Adipocyte (in vitro differentiated cells): ENCODE results near the gene SCGB3A1.
A peak's percentile ranks its signal among the peaks of the same experiment; 100 is the strongest.

Source experiments
- DNase-seq: peaks from one replicate; pipeline ENCODE4 v3.0.0-alpha.2; 2015; ENCODE audit warnings: low read depth
- H3K27me3 ChIP-seq: replicated peaks from 2 replicates; pipeline ENCODE4 v1.7.0; 2013; ENCODE audit warnings: mild to moderate bottlenecking, low read length, moderate library complexity; ENCODE audit not compliant: control insufficient read depth, insufficient read depth
- H3K36me3 ChIP-seq: 2 replicates; pipeline ENCODE4 v1.7.0; 2013; ENCODE audit warnings: low read length, mild to moderate bottlenecking, moderate library complexity; ENCODE audit not compliant: control insufficient read depth, insufficient read depth, severe bottlenecking
- H3K4me1 ChIP-seq: 2 replicates; pipeline ENCODE4 v1.7.0; 2013; ENCODE audit warnings: mild to moderate bottlenecking, low read length, moderate library complexity; ENCODE audit not compliant: control insufficient read depth, insufficient read depth
- H3K4me3 ChIP-seq: 2 replicates; pipeline ENCODE4 v1.7.0; 2013; ENCODE audit warnings: mild to moderate bottlenecking, low read length, moderate library complexity
- H3K9ac ChIP-seq: 2 replicates; pipeline ENCODE4 v1.7.0; 2013; ENCODE audit warnings: mild to moderate bottlenecking, low read length, moderate library complexity
- H3K9me3 ChIP-seq: 2 replicates; pipeline ENCODE4 v1.7.0; 2013; ENCODE audit warnings: mild to moderate bottlenecking, low read length, moderate library complexity; ENCODE audit not compliant: control insufficient read depth

Gene SCGB3A1

DNA sequence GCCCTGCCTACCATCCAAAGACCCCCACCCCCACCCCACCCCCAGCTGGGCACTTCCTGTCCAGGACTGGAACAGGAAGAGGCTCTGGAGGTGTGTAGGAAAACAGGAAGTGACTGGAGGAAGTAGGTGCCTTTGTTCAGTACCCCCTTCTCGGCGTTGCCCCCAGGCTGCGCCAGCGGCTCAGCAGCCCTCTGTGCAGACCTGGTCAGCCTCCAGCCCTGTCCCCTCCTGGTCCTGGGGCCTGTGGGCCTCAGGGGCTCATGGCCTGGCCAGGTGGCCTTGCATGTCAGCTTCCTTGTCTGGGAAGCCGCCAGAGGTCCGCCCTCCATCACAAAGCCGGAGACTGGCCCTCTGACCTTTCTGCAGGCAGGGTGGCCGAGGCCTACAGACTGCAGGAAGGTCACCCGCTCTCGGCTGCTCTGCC, 32.1 kb upstream of the SCGB3A1 start:
- no peak for DNase-seq
- no peak overlapping the region for H3K4me3 ChIP-seq
- no peaks in the 10 kb centered on the region for H3K9me3 ChIP-seq
- no peak overlapping the region for H3K9ac ChIP-seq
- no peaks in the 10 kb centered on the region for H3K36me3 ChIP-seq
- no peaks in the 10 kb centered on the region for H3K4me1 ChIP-seq
- peaks cover 16% of the 10 kb centered on the region for H3K27me3 ChIP-seq

DNA sequence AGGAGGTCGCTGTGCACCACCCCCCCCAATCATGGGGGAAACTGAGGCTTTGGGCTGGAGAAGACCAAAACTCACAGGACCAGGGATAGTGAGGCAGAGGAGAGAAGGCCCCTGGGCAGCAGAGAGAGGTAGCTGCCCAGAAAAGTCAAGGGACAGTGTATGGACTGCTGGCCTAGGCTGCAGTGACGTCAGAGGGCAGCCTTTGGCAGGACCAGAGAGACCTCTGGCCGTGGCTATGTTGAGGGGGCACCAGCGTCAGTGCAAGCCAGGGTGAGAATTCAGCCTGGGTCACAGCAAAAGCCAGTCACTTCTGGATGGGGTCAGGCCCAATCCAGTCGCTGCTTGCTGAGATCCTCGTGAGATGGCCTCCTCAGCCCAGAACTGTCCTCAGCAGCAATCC, 31.6 kb upstream of the SCGB3A1 start:
- H3K4me3 ChIP-seq: no peak overlapping the region
- H3K9me3 ChIP-seq: no peaks in the 10 kb centered on the region
- H3K27me3 ChIP-seq: peaks cover 16% of the 10 kb centered on the region
- DNase-seq: no peak
- no peaks in the 10 kb centered on the region for H3K36me3 ChIP-seq
- H3K9ac ChIP-seq: no peak overlapping the region
- no peaks in the 10 kb centered on the region for H3K4me1 ChIP-seq

DNA sequence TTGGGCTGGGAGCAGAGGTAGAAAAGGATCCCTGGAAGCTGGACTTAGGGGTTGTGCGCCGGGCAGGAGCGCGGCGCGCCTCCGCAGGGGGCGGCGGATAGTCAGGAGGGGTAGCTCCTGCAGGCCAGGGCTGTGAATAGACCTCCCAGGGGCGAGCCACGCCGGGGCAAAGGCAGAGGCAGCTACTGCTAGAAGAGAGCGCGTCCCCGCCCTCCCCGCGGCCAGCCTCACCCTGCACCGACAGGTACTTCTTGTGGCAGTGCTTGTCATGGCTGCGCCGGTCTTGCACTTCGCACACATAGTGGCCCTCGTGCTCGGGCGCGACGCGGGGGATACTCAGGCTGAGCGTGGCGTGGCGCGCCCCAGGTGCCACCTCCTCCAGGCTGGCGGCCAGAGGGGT, 30.0 kb upstream of the SCGB3A1 start:
- Histone ChIP-seq H3K9ac (no peak overlapping the region), H3K27me3 (peaks cover 21% of the 10 kb centered on the region), H3K36me3 (no peaks in the 10 kb centered on the region), H3K4me1 (no peaks in the 10 kb centered on the region), H3K4me3 (no peak overlapping the region), H3K9me3 (no peaks in the 10 kb centered on the region)
- DNase-seq: no peak

GRCh38 chr5:180620014-180620413, 28.7 kb upstream of the SCGB3A1 start:
- Histone ChIP-seq H3K4me1 (no peaks in the 10 kb centered on the region), H3K36me3 (no peaks in the 10 kb centered on the region), H3K4me3 (no peak overlapping the region), H3K9me3 (no peaks in the 10 kb centered on the region), H3K27me3 (peaks cover 16% of the 10 kb centered on the region), H3K9ac (no peak overlapping the region)
- no peak for DNase-seq

- no peak for DNase-seq
- no peak overlapping the region for H3K9ac ChIP-seq
- no peaks in the 10 kb centered on the region for H3K36me3 ChIP-seq
- peaks cover 16% of the 10 kb centered on the region for H3K27me3 ChIP-seq
- no peak overlapping the region for H3K4me3 ChIP-seq
- H3K4me1 ChIP-seq: no peaks in the 10 kb centered on the region
- no peaks in the 10 kb centered on the region for H3K9me3 ChIP-seq
Observed at GRCh38 chr5:180619563-180619915, 28.2 kb upstream of the SCGB3A1 start.

- H3K9ac ChIP-seq: no peak overlapping the region
- no peak overlapping the region for H3K4me3 ChIP-seq
- H3K36me3 ChIP-seq: no peaks in the 10 kb centered on the region
- H3K27me3 ChIP-seq: peaks cover 16% of the 10 kb centered on the region
- peak; percentile 69 for DNase-seq
- H3K9me3 ChIP-seq: no peaks in the 10 kb centered on the region
- no peaks in the 10 kb centered on the region for H3K4me1 ChIP-seq
Observed at GRCh38 chr5:180618829-180619562, 27.7 kb upstream of the SCGB3A1 start.

DNA sequence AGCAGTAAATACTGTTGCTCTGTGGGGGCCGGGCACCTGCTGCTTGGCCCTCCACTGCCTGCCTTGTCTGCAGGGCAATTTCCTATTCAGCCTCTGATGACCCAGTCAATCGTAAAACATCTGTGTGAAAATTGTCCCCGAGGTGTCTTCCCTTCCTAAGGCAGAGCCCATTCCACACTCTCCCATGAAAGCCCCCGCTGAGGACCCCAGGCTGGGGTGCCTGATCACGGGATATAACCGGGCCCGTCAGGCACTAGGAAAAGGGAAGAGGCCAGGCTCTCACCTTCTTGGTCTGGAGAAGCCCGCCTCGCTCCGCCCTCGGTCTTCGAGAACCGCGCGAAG, 27.2 kb upstream of the SCGB3A1 start:
- H3K4me3 ChIP-seq: no peak overlapping the region

DNA sequence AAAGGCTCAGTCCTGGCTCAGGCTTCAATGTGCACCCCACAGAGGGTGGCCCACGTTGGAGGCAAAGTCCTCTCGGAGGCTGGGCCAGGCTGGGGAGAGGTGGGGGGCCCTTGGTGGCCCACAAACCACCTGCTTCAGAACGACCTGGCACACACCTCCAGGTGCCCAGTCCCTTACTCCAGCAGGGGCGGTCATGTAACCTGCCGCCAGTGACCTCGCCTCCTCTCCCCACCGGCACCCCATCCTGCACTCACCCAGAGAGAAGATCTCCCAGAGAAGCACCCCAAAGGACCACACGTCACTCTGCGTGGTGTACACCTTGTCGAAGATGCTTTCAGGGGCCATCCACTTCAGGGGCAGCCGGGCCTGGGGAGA, 22.5 kb upstream of the SCGB3A1 start:
- Histone ChIP-seq H3K36me3 (no peaks in the 10 kb centered on the region), H3K4me1 (no peaks in the 10 kb centered on the region), H3K9me3 (no peaks in the 10 kb centered on the region), H3K9ac (no peak overlapping the region), H3K27me3 (peaks cover 18% of the 10 kb centered on the region), H3K4me3 (no peak overlapping the region)
- no peak for DNase-seq

More for the DNA sequence above, 27.2 kb upstream of the SCGB3A1 start:
- Histone ChIP-seq H3K36me3 (no peaks in the 10 kb centered on the region), H3K4me1 (no peaks in the 10 kb centered on the region), H3K9ac (no peak overlapping the region), H3K27me3 (peaks cover 16% of the 10 kb centered on the region), H3K9me3 (no peaks in the 10 kb centered on the region)
- no peak for DNase-seq

DNA sequence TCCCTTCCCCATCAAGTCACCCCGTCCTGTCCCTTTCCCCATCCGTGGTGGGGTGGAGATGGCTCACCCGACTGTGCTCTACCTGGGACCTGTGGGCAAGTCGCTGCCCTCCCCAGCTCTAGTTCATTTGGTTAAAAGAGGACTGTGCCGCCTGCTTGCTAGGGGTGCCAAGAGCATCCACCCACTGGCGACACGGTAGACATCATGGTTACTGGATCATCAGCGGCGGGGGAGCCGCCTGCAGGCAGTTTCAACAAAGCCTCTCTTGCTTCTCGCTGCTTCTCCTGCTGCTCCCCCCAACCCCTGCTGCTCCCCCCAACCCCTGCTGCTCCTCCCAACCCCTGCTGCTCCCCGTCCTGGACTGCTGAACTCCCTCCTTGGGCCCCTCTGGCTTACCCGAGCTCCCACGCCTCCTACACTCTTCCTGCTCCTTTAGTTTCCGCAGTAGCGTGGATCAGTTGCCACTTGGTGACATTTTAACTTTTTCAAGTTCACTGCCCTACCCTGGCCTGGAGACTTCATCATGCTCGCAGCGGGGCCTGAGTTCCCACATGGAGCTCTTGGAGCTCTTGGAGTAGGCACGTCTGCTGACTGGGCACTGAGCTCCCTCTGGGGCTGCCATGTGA, 22.0 kb upstream of the SCGB3A1 start:
- H3K9me3 ChIP-seq: no peaks in the 10 kb centered on the region
- H3K36me3 ChIP-seq: no peaks in the 10 kb centered on the region
- no peak for DNase-seq
- no peaks in the 10 kb centered on the region for H3K4me1 ChIP-seq
- peaks cover 21% of the 10 kb centered on the region for H3K27me3 ChIP-seq
- no peak overlapping the region for H3K4me3 ChIP-seq
- H3K9ac ChIP-seq: no peak overlapping the region

DNA sequence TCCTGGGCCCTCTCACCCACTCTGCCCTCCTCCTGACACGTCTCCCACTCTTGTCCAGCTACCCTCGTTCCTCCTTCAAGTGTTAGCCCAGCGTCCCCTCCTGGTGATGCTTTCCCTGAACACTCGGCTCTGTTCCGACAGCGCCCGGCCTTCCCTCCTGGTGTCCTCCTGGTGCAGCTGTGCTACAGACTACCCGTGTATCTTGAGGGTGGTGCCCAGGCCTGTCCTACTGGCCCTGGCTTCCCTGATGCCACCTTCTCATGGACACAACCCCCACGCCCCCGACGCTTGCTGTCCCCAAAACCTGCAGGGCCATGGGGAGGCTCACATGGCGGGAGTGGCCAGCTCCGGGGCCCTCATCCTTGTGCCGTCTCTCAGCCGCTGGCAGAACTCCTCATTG, 21.4 kb upstream of the SCGB3A1 start:
- DNase-seq: no peak
- no peak overlapping the region for H3K4me3 ChIP-seq
- H3K27me3 ChIP-seq: peaks cover 25% of the 10 kb centered on the region
- H3K9me3 ChIP-seq: no peaks in the 10 kb centered on the region
- H3K36me3 ChIP-seq: no peaks in the 10 kb centered on the region
- no peak overlapping the region for H3K9ac ChIP-seq
- no peaks in the 10 kb centered on the region for H3K4me1 ChIP-seq

DNA sequence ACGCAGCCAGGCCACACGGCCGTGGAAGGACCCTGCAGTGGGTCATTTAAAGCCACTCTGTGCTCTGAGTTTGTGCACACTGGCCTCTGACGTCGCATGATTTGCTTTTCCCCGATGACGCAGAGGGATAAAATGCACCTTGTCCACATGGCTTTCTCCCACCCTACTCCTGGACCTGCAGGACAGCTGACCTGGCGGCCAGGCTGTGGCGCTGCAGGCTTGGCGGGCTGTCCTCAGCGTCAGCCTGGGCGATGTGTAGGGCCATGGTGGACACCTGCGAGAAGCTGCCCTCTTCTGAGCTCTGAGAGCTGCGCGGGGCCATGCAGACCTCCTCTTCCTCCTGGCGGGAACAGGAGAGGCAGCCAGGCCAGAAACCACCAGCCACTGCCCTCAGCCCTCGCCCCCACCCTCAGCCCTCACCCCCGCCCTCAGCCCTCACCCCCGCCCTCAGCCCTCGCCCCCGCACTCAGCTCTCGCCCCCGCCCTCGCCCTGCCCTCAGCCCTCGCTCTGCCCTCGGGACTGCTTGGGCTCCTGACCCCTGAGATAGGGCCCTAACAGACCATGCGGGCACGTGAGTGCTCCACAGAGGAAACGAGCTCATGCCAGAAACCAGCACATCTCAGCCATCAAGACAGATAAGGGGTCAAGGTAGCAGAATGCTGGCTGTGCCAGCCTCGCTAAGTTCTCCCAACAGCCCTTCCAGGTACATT, 20.0 kb upstream of the SCGB3A1 start:
- DNase-seq: no peak
- Histone ChIP-seq H3K4me3 (no peak overlapping the region), H3K4me1 (no peaks in the 10 kb centered on the region), H3K9ac (no peak overlapping the region), H3K27me3 (peaks cover 21% of the 10 kb centered on the region), H3K36me3 (no peaks in the 10 kb centered on the region), H3K9me3 (no peaks in the 10 kb centered on the region)
